Keratinocyte (primary cell): ENCODE data around the gene AOPEP. TPM values are rescaled to one million over a fixed set of nuclear protein-coding genes. Genes with fewer than 3 reads are reported as not detected.

Experiments
- DNase-seq: peaks from one replicate; pipeline ENCODE4 v3.0.0-alpha.2; 2011; ENCODE audit warnings: low read depth, missing footprints, low spot score
- FAIRE-seq: peaks from 2 replicates; lab custom pipeline; 2011; peaks lifted over from hg19 to GRCh38; lab: Jason Lieb, UNC
- H2AFZ ChIP-seq: 2 replicates; pipeline ENCODE4 v1.6.0; 2012; ENCODE audit warnings: low read length, control low read depth, inconsistent platforms; ENCODE audit not compliant: control insufficient read depth
- H3K27ac ChIP-seq: 2 replicates; pipeline ENCODE4 v1.5.1; 2011; ENCODE audit warnings: low read length; ENCODE audit not compliant: control insufficient read depth, insufficient read depth
- H3K27me3 ChIP-seq: 3 replicates; pipeline ENCODE4 v1.6.0; 2011; ENCODE audit warnings: low read length; ENCODE audit not compliant: control insufficient read depth, insufficient read depth; ENCODE audit errors: extremely low read depth
- H3K36me3 ChIP-seq, 2 experiments: 2 replicates in 1 of 2; 3 replicates in 1 of 2; pipeline ENCODE4 v1.5.1; 2011; ENCODE audit warnings: low read length in 2 of 2, mild to moderate bottlenecking in 1 of 2; ENCODE audit not compliant: control insufficient read depth in 2 of 2, insufficient read depth in 2 of 2; ENCODE audit errors: extremely low read depth in 1 of 2
- H3K4me1 ChIP-seq: 3 replicates; pipeline ENCODE4 v1.5.1; 2011; ENCODE audit warnings: low read length; ENCODE audit not compliant: control insufficient read depth, insufficient read depth; ENCODE audit errors: extremely low read depth
- H3K4me2 ChIP-seq: 3 replicates; pipeline ENCODE4 v1.6.0; 2011; ENCODE audit warnings: low read depth, low read length; ENCODE audit not compliant: control insufficient read depth, insufficient read depth; ENCODE audit errors: extremely low read depth
- H3K4me3 ChIP-seq, 3 experiments: fragments of 200-600 bp in 1 of 3; sonication (generic) in 1 of 3; 2 replicates in 2 of 3; 3 replicates in 1 of 3; pipeline ENCODE4 v1.5.1; 2011 to 2016; ENCODE audit warnings: low read length in 3 of 3, mild to moderate bottlenecking in 3 of 3, control low read depth in 2 of 3, inconsistent platforms in 1 of 3, low read depth in 1 of 3, mixed read lengths in 1 of 3, mixed run types in 1 of 3, moderate library complexity in 1 of 3; ENCODE audit not compliant: control insufficient read depth in 2 of 3, insufficient read depth in 2 of 3; ENCODE audit errors: extremely low read depth in 1 of 3
- H3K79me2 ChIP-seq: 2 replicates; pipeline ENCODE4 v1.6.0; 2012; ENCODE audit warnings: low read length; ENCODE audit not compliant: control insufficient read depth, insufficient read depth
- H3K9ac ChIP-seq: 3 replicates; pipeline ENCODE4 v1.6.0; 2011; ENCODE audit warnings: low read length; ENCODE audit not compliant: control insufficient read depth, insufficient read depth; ENCODE audit errors: extremely low read depth
- H3K9me1 ChIP-seq: 3 replicates; pipeline ENCODE4 v1.6.0; 2011; ENCODE audit warnings: low read length; ENCODE audit not compliant: control insufficient read depth, insufficient read depth; ENCODE audit errors: extremely low read depth
- H3K9me3 ChIP-seq: 2 replicates; pipeline ENCODE4 v1.5.1; 2012; ENCODE audit warnings: low read depth, low read length; ENCODE audit not compliant: control insufficient read depth
- H4K20me1 ChIP-seq: 3 replicates; pipeline ENCODE4 v1.6.0; 2011; ENCODE audit warnings: low read length; ENCODE audit not compliant: control insufficient read depth, insufficient read depth; ENCODE audit errors: extremely low read depth
- CTCF ChIP-seq, 3 experiments: IDR thresholded peaks in 1 of 3; conservative IDR thresholded peaks in 1 of 3; optimal IDR thresholded peaks in 1 of 3; 2 replicates in 2 of 3; 3 replicates in 1 of 3; pipeline versions ENCODE3 to v1.5.1; 2011; ENCODE audit warnings: low read length in 3 of 3, mild to moderate bottlenecking in 3 of 3, moderate library complexity in 2 of 3, control low read depth in 1 of 3, inconsistent platforms in 1 of 3; ENCODE audit not compliant: insufficient read depth in 2 of 3; ENCODE audit errors: extremely low read depth in 1 of 3
- EZH2 ChIP-seq: IDR thresholded peaks from one replicate; pipeline ENCODE4 v1.6.1; 2012; ENCODE audit warnings: inconsistent platforms, mild to moderate bottlenecking, low read length, moderate library complexity
- dilution Hi-C: fragments of 300-500 bp; cut with MboI; formaldehyde crosslinking; loops from one replicate; pipeline ENCODE4 v1.7.0; 2020; ENCODE audit warnings: low sequenced_read_pairs; ENCODE audit not compliant: extremely low pct_ligation_motif_present
- polyA plus RNA-seq, 5 experiments: library from polyadenylated mRNA; depleted of rRNA in 3 of 5; stranded (reverse) in 3 of 5; stranded (forward) in 1 of 5; unstranded in 1 of 5; fragments of >200 nt; gene quantifications; 1 replicate in 1 of 5; 2 replicates in 3 of 5; 3 replicates in 1 of 5; pipeline versions ENCODE4 v1.2.1 to v1.2.3, GENCODE V29; 2011 to 2012; ENCODE audit warnings: missing spikeins in 2 of 5, low read depth in 1 of 5, low replicate concordance in 1 of 5

AOPEP gene
- polyA plus RNA-seq, 1 donor (not counting 4 experiments of a cell fraction or from before 2014, with no cell fraction given): 27.0 TPM

GRCh38 chr9:95100071-95100627 lies 373.6 kb downstream of the AOPEP start:
- Histone ChIP-seq H2AFZ (no peak overlapping the region), H3K79me2 (no peaks in the 10 kb centered on the region), H3K27ac (peak overlapping the region; percentile 99), H3K36me3 (peaks cover 0 to 1% of the 10 kb centered on the region in 2 experiments), H3K4me2 (peak overlapping the region; percentile 63), H3K9me1 (peaks cover 4% of the 10 kb centered on the region), H4K20me1 (no peaks in the 10 kb centered on the region), H3K27me3 (no peaks in the 10 kb centered on the region), H3K9ac (peak overlapping the region; percentile 79), H3K4me3 (no peak overlapping the region), H3K9me3 (no peaks in the 10 kb centered on the region), H3K4me1 (peaks cover 49% of the 10 kb centered on the region)
- peak; percentile 90 for FAIRE-seq
- DNase-seq: no peak
- TF ChIP-seq CTCF (optimal IDR thresholded peaks at IDR 0.05 in 1 of 3, IDR thresholded peaks at IDR 0.05 in 1 of 3, conservative IDR thresholded peaks at IDR 0.05 in 1 of 3; ENCODE audit: extremely low read depth in 1 of 3, insufficient read depth in 2 of 3, low read length in 3 of 3) (no peak), EZH2 (no peak)
- dilution Hi-C loops: no loop called here

GRCh38 chr9:95101326-95101725 lies 374.8 kb downstream of the AOPEP start:
- H3K36me3 ChIP-seq: peaks cover 0 to 1% of the 10 kb centered on the region in 2 experiments
- no peaks in the 10 kb centered on the region for H3K27me3 ChIP-seq
- peak overlapping the region; percentile 80 for H3K4me2 ChIP-seq
- H3K27ac ChIP-seq: peak overlapping the region; percentile 99
- no peaks in the 10 kb centered on the region for H3K9me3 ChIP-seq
- H3K9me1 ChIP-seq: peaks cover 4% of the 10 kb centered on the region
- dilution Hi-C loops: no loop called here
- H2AFZ ChIP-seq: no peak overlapping the region
- TF ChIP-seq CTCF (optimal IDR thresholded peaks at IDR 0.05 in 1 of 3, IDR thresholded peaks at IDR 0.05 in 1 of 3, conservative IDR thresholded peaks at IDR 0.05 in 1 of 3; ENCODE audit: extremely low read depth in 1 of 3, insufficient read depth in 2 of 3, low read length in 3 of 3) (no peak), EZH2 (no peak)
- H3K79me2 ChIP-seq: no peaks in the 10 kb centered on the region
- peak overlapping the region; percentile 79 for H3K9ac ChIP-seq
- peak overlapping the region in 1 of 3 experiments; percentile 37 for H3K4me3 ChIP-seq
- H3K4me1 ChIP-seq: peaks cover 61% of the 10 kb centered on the region
- H4K20me1 ChIP-seq: no peaks in the 10 kb centered on the region
- DNase-seq: no peak
- no peak for FAIRE-seq
